MCF 10A (cell line): ENCODE results near the gene TSPAN3. TPM values are rescaled to one million over a fixed set of nuclear protein-coding genes. Genes with fewer than 3 reads are reported as not detected.
A peak's percentile ranks its signal among the peaks of the same experiment; 100 is the strongest.

Experiments used
- BruUV-seq: library from RNA; stranded (reverse); fragments of 400-500 nt; replicated peaks from 2 replicates; lab custom pipeline; 2021; lab: Mats Ljungman, UMichigan
- CTCF ChIA-PET: fragments of 300-600 bp; sonication (Branson Sonifier 250); formaldehyde crosslinking; extraction: SDS; loops from one replicate; lab custom pipeline; 2021; ENCODE audit warnings: antibody characterized with exemption, inconsistent platforms; lab: Yijun Ruan, JAX
- POLR2A ChIA-PET: fragments of 300-600, 350-650 bp; sonication (Branson Sonifier 250); formaldehyde crosslinking; extraction: SDS; loops from one replicate; lab custom pipeline; 2020; ENCODE audit warnings: antibody characterized with exemption, inconsistent platforms; lab: Yijun Ruan, JAX
- DNase-seq: peaks from one replicate; pipeline ENCODE4 v3.0.0-alpha.2; 2018; ENCODE audit not compliant: unreplicated experiment
- H3K27ac Mint-ChIP-seq: one replicate; pipeline ENCODE4 v1.8.0; 2022; ENCODE audit warnings: mild to moderate bottlenecking, low read depth, mixed read lengths; ENCODE audit not compliant: unreplicated experiment
- H3K27me3 Mint-ChIP-seq: one replicate; pipeline ENCODE4 v1.8.0; 2022; ENCODE audit warnings: mixed read lengths; ENCODE audit not compliant: insufficient read depth, unreplicated experiment
- H3K36me3 Mint-ChIP-seq: one replicate; pipeline ENCODE4 v1.8.0; 2022; ENCODE audit warnings: mild to moderate bottlenecking, moderate library complexity, mixed read lengths; ENCODE audit not compliant: insufficient read depth, unreplicated experiment
- H3K4me1 Mint-ChIP-seq: one replicate; pipeline ENCODE4 v1.8.0; 2022; ENCODE audit warnings: mixed read lengths; ENCODE audit not compliant: insufficient read depth, unreplicated experiment
- H3K4me3 Mint-ChIP-seq: one replicate; pipeline ENCODE4 v1.8.0; 2022; ENCODE audit warnings: mild to moderate bottlenecking, moderate library complexity, mixed read lengths; ENCODE audit not compliant: unreplicated experiment
- H3K9me3 Mint-ChIP-seq: one replicate; pipeline ENCODE4 v1.8.0; 2022; ENCODE audit warnings: mixed read lengths; ENCODE audit not compliant: unreplicated experiment
- CTCF ChIP-seq: fragments of 200-600 bp; IDR thresholded peaks from one replicate; pipeline ENCODE4 v1.8.0; 2022; ENCODE audit warnings: antibody characterized with exemption, mild to moderate bottlenecking; ENCODE audit not compliant: unreplicated experiment
- intact Hi-C: fragments of 100-400 bp; cut with micrococcal nuclease; formaldehyde crosslinking; loops from 2 replicates; pipeline ENCODE4 v1.14.1; 2022
- total RNA-seq: library from RNA; stranded (reverse); gene quantifications from 2 replicates; pipeline ENCODE4 v1.2.3, GENCODE V29; 2022

TSPAN3 gene
- total RNA-seq, 1 experiment from 2014 or later, result 96.6 TPM

GRCh38 chr15:77091097-77091496, 20.2 kb upstream of the TSPAN3 start:
- Mint-ChIP-seq H3K27ac (no peak overlapping the region), H3K4me3 (no peak overlapping the region), H3K36me3 (peaks cover 7% of the 10 kb centered on the region), H3K4me1 (peaks cover 3% of the 10 kb centered on the region), H3K9me3 (no peaks in the 10 kb centered on the region), H3K27me3 (no peaks in the 10 kb centered on the region)
- no peak for DNase-seq
- intact Hi-C loops, result no loop called here
- ChIA-PET POLR2A (no interaction called here), CTCF (no interaction called here)
- no peak for TF ChIP-seq CTCF
- no TSS peak for BruUV-seq

- BruUV-seq, result no TSS peak
- no peak for TF ChIP-seq CTCF
- H3K4me1 Mint-ChIP-seq, result peaks cover 12% of the 10 kb centered on the region
- ChIA-PET POLR2A (interaction anchor here (0.6 kb wide), 1 partner anchor 26 kb away, joined by 3 read pairs; no protein-coding TSS in a partner anchor), CTCF (interaction anchor here (0.6 to 0.7 kb wide), 2 partner anchors 155 to 423 kb away, joined by 3 to 4 read pairs; partner anchors contain the start of gene RCN2)
- no peaks in the 10 kb centered on the region for H3K9me3 Mint-ChIP-seq
- intact Hi-C loops, result no loop called here
- H3K27ac Mint-ChIP-seq, result no peak overlapping the region
- H3K27me3 Mint-ChIP-seq, result no peaks in the 10 kb centered on the region
- H3K36me3 Mint-ChIP-seq, result no peaks in the 10 kb centered on the region
- no peak overlapping the region for H3K4me3 Mint-ChIP-seq
- no peak for DNase-seq
Measured at GRCh38 chr15:77087213-77087612, 16.3 kb upstream of the TSPAN3 start.

- DNase-seq, result peak; percentile 74
- TF ChIP-seq CTCF, result no peak
- peaks cover 12% of the 10 kb centered on the region for H3K4me1 Mint-ChIP-seq
- H3K27me3 Mint-ChIP-seq, result no peaks in the 10 kb centered on the region
- no peak overlapping the region for H3K4me3 Mint-ChIP-seq
- H3K9me3 Mint-ChIP-seq, result no peaks in the 10 kb centered on the region
- CTCF ChIA-PET, result no interaction called here
- H3K36me3 Mint-ChIP-seq, result peaks cover 6% of the 10 kb centered on the region
- POLR2A ChIA-PET, result no interaction called here
- intact Hi-C loops, result no loop called here
- BruUV-seq, result no TSS peak
- no peak overlapping the region for H3K27ac Mint-ChIP-seq
Measured at GRCh38 chr15:77085297-77085696, 14.4 kb upstream of the TSPAN3 start.

GRCh38 chr15:77084436-77084835, 13.5 kb upstream of the TSPAN3 start:
- POLR2A ChIA-PET, result no interaction called here
- peaks cover 6% of the 10 kb centered on the region for H3K36me3 Mint-ChIP-seq
- no peak for DNase-seq
- no peak for TF ChIP-seq CTCF
- no peaks in the 10 kb centered on the region for H3K27me3 Mint-ChIP-seq
- no TSS peak for BruUV-seq
- CTCF ChIA-PET, result no interaction called here
- H3K9me3 Mint-ChIP-seq, result no peaks in the 10 kb centered on the region
- peaks cover 12% of the 10 kb centered on the region for H3K4me1 Mint-ChIP-seq
- intact Hi-C loops, result no loop called here
- H3K4me3 Mint-ChIP-seq, result no peak overlapping the region
- H3K27ac Mint-ChIP-seq, result no peak overlapping the region
